Measurements from ENCODE around the gene ARID1B. TPM values are rescaled to one million over a fixed set of nuclear protein-coding genes. Genes with fewer than 3 reads are reported as not detected.

Gene ARID1B
- total RNA-seq, 2 donors from 2014 or later: 92.3 to 129 TPM

DNA sequence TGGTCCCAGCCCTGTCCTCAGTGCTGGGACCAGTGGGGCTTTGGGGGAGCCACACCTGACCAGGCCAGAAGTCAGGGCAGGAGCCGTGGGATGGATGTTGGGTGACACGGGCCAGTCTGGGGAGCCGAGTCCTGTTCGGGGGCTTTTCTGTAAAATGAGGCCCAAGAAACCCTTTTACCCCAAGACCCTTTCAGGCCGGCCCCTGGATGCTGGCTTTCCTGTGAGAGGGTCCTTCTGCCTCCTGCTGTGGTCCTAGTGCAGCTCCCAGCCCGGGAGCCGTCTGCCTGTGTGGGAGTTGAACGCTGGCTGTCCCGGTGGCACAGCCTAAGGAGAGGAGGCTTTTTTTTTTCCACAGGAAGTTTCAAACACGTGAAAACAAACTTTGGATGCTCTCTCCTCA is 422.9 kb downstream of the ARID1B start:
- H3K36me3 Mint-ChIP-seq: peaks cover 26% of the 10 kb centered on the region
- no peak overlapping the region for H3K4me3 Mint-ChIP-seq

DNA sequence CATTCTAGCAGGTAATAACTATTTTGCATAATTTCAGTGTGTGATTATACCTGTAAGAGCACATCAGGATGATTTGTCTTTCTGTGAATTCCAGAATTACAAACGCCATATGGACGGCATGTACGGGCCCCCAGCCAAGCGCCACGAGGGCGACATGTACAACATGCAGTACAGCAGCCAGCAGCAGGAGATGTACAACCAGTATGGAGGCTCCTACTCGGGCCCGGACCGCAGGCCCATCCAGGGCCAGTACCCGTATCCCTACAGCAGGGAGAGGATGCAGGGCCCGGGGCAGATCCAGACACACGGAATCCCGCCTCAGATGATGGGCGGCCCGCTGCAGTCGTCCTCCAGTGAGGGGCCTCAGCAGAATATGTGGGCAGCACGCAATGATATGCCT is 423.4 kb downstream of the ARID1B start:
- Mint-ChIP-seq H3K9me3 (no peaks in the 10 kb centered on the region), H3K4me1 (ENCODE audit: low read depth in 2 of 2) (no peaks in the 10 kb centered on the region), H3K4me3 (no peak overlapping the region), H3K27ac (no peak overlapping the region), H3K27me3 (no peaks in the 10 kb centered on the region), H3K36me3 (peaks cover 26% of the 10 kb centered on the region)
- DNase-seq (ENCODE audit: low spot score) (no peak), ATAC-seq (no peak)

More for the DNA sequence above, 422.9 kb downstream of the ARID1B start:
- no peaks in the 10 kb centered on the region for H3K27me3 Mint-ChIP-seq
- H3K27ac Mint-ChIP-seq: no peak overlapping the region
- no peaks in the 10 kb centered on the region for H3K9me3 Mint-ChIP-seq
- H3K4me1 Mint-ChIP-seq (ENCODE audit: low read depth in 2 of 2): no peaks in the 10 kb centered on the region
- ATAC-seq (no peak), DNase-seq (ENCODE audit: low spot score) (no peak)

DNA sequence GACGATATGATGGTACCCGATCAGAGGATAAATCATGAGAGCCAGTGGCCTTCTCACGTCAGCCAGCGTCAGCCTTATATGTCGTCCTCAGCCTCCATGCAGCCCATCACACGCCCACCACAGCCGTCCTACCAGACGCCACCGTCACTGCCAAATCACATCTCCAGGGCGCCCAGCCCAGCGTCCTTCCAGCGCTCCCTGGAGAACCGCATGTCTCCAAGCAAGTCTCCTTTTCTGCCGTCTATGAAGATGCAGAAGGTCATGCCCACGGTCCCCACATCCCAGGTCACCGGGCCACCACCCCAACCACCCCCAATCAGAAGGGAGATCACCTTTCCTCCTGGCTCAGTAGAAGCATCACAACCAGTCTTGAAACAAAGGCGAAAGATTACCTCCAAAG is 423.9 kb downstream of the ARID1B start:
- Mint-ChIP-seq H3K36me3 (peaks cover 29% of the 10 kb centered on the region), H3K27me3 (no peaks in the 10 kb centered on the region), H3K4me1 (ENCODE audit: low read depth in 2 of 2) (no peaks in the 10 kb centered on the region), H3K4me3 (no peak overlapping the region), H3K27ac (no peak overlapping the region), H3K9me3 (no peaks in the 10 kb centered on the region)
- ATAC-seq (no peak), DNase-seq (ENCODE audit: low spot score) (no peak)

DNA sequence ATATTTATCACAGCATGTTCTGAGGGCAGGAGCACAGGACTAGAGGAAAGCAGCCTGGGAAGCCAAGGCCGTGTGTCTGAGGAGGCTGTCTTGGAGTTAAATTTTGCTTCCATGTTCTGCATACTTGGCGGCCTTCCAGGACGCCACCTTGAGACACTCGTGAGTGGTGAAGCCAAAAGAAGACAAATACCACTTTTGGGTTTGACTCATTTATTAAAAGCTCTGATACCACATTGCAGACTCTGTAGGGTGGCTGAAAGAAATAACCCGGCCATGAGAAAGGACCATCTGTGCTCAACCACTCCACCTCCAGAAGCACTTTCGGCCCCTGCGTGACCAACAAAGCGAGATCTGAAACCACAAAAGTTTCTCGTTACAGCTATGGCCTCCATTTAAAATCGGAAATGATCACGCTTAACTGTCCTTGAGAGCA is 426.1 kb downstream of the ARID1B start:
- Mint-ChIP-seq H3K4me1 (ENCODE audit: low read depth in 2 of 2) (no peaks in the 10 kb centered on the region), H3K27ac (no peak overlapping the region), H3K4me3 (no peak overlapping the region), H3K27me3 (no peaks in the 10 kb centered on the region), H3K9me3 (no peaks in the 10 kb centered on the region), H3K36me3 (peaks cover 29% of the 10 kb centered on the region)
- ATAC-seq: no peak
- DNase-seq (ENCODE audit: low spot score): no peak

DNA sequence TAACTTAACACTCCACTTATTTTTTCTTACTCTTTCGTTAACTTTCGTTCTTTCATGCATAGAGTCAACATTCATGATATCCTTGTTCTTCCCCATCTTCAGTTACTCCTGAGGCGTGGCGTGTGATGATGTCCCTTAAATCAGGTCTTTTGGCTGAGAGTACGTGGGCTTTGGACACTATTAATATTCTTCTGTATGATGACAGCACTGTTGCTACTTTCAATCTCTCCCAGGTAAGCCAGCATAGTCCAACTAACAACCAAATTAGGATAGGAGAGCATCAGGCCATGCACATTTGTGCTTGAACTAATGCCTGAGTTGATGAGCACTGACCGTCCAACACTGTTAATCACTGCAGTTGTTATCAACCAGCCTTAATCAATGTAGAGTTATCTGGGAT is 426.6 kb downstream of the ARID1B start:
- H3K9me3 Mint-ChIP-seq: no peaks in the 10 kb centered on the region
- H3K27me3 Mint-ChIP-seq: no peaks in the 10 kb centered on the region
- no peaks in the 10 kb centered on the region for H3K4me1 Mint-ChIP-seq (ENCODE audit: low read depth in 2 of 2)
- H3K4me3 Mint-ChIP-seq: no peak overlapping the region
- no peak for DNase-seq (ENCODE audit: low spot score)
- no peak overlapping the region for H3K27ac Mint-ChIP-seq
- peaks cover 29% of the 10 kb centered on the region for H3K36me3 Mint-ChIP-seq
- ATAC-seq: no peak

DNA sequence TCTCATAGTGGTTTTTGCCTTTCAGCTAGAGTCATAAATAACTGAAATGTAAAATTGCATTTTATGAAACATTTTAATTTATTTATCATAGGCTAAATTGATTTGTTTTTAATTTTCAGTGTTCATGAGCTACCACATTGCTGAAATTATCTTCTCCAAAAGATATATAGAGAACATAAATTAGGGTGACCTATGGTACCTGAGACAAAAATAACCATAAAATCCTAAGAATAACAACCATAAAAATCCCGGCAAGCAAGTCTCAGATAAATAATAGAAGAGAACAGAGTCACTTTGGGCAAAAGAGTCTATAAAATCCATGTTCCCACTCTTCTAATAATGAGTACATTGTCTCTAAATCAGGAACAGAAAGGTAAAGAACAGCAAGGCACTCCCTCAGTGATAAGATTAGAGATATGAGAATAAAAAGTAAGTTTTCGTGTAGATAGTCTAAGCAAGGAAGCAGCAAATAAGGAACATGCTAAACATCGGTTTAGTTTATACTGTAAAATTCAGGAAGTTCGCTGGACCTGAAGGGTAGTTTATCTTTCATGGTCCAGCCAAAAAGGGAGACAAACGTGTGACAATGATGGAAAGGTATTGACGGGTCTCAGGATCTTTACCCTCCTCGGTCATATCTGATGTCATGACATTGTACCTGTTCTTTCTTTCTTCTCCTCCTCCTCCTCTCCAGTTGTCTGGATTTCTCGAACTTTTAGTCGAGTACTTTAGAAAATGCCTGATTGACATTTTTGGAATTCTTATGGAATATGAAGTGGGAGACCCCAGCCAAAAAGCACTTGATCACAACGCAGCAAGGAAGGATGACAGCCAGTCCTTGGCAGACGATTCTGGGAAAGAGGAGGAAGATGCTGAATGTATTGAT is 428.5 kb downstream of the ARID1B start:
- DNase-seq (ENCODE audit: low spot score): no peak
- ATAC-seq: no peak
- Mint-ChIP-seq H3K9me3 (no peaks in the 10 kb centered on the region), H3K4me1 (ENCODE audit: low read depth in 2 of 2) (no peaks in the 10 kb centered on the region), H3K4me3 (no peak overlapping the region), H3K27me3 (no peaks in the 10 kb centered on the region), H3K27ac (no peak overlapping the region), H3K36me3 (peaks cover 29% of the 10 kb centered on the region)

DNA sequence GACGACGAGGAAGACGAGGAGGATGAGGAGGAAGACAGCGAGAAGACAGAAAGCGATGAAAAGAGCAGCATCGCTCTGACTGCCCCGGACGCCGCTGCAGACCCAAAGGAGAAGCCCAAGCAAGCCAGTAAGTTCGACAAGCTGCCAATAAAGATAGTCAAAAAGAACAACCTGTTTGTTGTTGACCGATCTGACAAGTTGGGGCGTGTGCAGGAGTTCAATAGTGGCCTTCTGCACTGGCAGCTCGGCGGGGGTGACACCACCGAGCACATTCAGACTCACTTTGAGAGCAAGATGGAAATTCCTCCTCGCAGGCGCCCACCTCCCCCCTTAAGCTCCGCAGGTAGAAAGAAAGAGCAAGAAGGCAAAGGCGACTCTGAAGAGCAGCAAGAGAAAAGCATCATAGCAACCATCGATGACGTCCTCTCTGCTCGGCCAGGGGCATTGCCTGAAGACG is 429.2 kb downstream of the ARID1B start:
- no peak for ATAC-seq
- Mint-ChIP-seq H3K4me3 (no peak overlapping the region), H3K27me3 (no peaks in the 10 kb centered on the region), H3K36me3 (peaks cover 25% of the 10 kb centered on the region), H3K27ac (no peak overlapping the region), H3K4me1 (ENCODE audit: low read depth in 2 of 2) (no peaks in the 10 kb centered on the region), H3K9me3 (no peaks in the 10 kb centered on the region)
- no peak for DNase-seq (ENCODE audit: low spot score)

DNA sequence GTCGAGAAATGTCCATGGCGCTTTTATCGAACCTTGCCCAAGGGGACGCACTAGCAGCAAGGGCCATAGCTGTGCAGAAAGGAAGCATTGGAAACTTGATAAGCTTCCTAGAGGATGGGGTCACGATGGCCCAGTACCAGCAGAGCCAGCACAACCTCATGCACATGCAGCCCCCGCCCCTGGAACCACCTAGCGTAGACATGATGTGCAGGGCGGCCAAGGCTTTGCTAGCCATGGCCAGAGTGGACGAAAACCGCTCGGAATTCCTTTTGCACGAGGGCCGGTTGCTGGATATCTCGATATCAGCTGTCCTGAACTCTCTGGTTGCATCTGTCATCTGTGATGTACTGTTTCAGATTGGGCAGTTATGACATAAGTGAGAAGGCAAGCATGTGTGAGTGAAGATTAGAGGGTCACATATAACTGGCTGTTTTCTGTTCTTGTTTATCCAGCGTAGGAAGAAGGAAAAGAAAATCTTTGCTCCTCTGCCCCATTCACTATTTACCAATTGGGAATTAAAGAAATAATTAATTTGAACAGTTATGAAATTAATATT is 430.4 kb downstream of the ARID1B start:
- Mint-ChIP-seq H3K9me3 (no peaks in the 10 kb centered on the region), H3K4me3 (no peak overlapping the region), H3K27ac (no peak overlapping the region), H3K36me3 (peaks cover 18% of the 10 kb centered on the region), H3K27me3 (no peaks in the 10 kb centered on the region), H3K4me1 (ENCODE audit: low read depth in 2 of 2) (no peaks in the 10 kb centered on the region)
- ATAC-seq (no peak), DNase-seq (ENCODE audit: low spot score) (no peak)

DNA sequence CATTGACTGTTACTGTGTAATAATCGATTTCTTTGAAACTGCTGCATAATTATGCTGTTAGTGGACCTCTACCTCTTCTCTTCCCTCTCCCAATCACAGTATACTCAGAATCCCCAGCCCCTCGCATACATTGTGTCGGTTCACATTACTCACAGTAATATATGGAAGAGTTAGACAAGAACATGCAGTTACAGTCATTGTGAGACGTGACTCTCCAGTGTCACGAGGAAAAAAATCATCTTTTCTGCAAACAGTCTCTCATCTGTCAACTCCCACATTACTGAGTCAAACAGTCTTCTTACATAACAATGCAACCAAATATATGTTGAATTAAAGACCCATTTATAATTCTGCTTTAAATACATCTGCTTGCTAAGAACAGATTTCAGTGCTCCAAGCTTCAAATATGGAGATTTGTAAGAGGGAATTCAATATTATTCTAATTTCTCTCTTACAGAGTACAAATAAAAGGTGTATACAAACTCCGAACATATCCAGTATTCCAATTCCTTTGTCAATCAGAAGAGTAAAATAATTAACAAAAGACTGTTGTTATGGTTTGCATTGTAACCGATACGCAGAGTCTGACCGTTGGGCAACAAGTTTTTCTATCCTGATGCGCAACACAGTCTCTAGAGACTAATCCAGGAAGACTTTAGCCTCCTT is 432.8 kb downstream of the ARID1B start:
- Mint-ChIP-seq H3K36me3 (peaks cover 10% of the 10 kb centered on the region), H3K9me3 (no peaks in the 10 kb centered on the region), H3K4me1 (ENCODE audit: low read depth in 2 of 2) (no peaks in the 10 kb centered on the region), H3K27ac (no peak overlapping the region), H3K27me3 (no peaks in the 10 kb centered on the region), H3K4me3 (no peak overlapping the region)
- ATAC-seq: no peak
- no peak for DNase-seq (ENCODE audit: low spot score)

DNA sequence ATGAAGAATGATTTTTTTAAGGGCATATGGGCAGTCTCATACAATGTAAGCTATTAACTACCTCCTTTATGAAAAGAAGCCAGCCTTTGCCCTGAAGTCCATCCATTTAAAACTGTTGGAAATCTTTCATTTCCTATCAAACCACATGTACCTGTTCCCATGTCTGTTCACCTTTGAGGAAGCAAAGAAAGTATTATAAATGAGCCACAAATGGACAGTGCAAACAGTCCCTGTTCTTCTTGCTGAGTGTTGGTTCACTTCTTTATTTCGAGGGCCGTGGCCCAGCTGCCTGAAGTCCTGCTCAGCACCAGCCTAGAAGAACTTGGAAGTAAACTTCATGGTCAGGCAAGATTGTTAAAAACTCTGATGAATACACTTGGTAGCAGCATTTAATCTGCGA is 433.8 kb downstream of the ARID1B start:
- Mint-ChIP-seq H3K27me3 (no peaks in the 10 kb centered on the region), H3K27ac (no peak overlapping the region), H3K4me3 (no peak overlapping the region), H3K4me1 (ENCODE audit: low read depth in 2 of 2) (no peaks in the 10 kb centered on the region), H3K36me3 (peaks cover 8% of the 10 kb centered on the region), H3K9me3 (no peaks in the 10 kb centered on the region)
- no peak for ATAC-seq
- no peak for DNase-seq (ENCODE audit: low spot score)

DNA sequence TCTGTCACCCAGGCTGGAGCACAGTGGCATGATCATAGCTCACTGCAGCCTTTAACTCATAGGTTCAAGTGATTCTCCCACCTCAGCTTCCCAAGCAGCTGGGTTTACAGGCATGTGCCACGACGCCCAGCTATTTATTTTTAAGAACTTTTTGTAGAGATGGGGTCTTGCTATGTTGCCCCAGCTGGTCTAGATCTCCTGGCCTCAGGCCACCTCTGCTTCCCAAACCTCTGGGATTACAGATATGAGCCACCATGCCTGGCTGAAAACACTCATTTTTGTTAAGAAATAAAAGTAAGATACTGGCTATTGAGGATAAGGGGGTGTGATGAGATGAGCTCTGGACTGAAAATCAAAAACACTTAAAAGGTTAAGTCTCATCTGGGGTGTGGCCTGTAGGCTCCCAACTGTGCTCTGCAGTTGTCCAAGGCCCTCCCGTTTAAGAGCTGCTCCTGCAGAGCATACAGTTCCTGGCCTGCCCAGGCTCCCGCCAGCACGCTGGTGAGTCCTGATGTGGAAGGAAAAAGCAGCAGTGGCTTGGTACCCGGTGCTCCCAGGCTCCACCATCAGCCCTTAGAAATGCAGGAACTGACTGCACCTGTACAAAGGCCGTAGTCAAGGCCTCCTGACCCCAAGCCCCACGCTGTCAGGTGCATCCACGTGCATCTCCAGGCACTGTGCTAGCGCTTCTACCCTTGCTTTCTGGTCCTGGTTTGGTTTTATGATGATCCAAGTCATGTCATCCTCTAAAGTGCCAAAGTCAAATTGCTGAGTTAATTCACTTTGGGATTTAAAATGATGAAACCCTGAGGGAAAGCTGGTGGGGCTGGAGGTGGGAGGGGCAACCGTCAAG is 434.7 kb downstream of the ARID1B start:
- DNase-seq (ENCODE audit: low spot score) (no peak), ATAC-seq (no peak)
- H3K9me3 Mint-ChIP-seq: no peaks in the 10 kb centered on the region
- no peaks in the 10 kb centered on the region for H3K27me3 Mint-ChIP-seq
- no peaks in the 10 kb centered on the region for H3K36me3 Mint-ChIP-seq
- H3K27ac Mint-ChIP-seq: no peak overlapping the region
- peaks cover 0 to 2% of the 10 kb centered on the region in 2 donors for H3K4me1 Mint-ChIP-seq (ENCODE audit: low read depth in 2 of 2)
- H3K4me3 Mint-ChIP-seq: no peak overlapping the region

DNA sequence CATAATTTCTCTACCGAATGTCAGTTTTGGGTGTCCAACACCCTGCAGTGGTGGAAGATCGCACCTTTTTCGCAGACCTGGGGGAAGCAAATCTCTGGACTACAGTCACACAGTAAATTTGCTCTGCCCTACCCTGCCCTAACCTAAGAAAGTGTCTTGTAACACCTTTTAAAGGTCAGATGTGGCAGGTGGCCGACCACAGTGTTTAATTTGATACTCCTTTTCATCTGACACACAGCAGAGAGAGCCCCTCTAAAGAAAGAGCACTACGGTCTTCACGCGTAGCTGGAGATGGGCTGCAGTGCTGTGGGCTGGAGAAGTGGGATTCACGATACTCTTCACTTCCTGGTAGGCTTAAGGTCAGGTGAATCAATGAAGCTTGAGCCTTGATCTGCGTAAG is 436.2 kb downstream of the ARID1B start:
- no peak overlapping the region for H3K27ac Mint-ChIP-seq
- H3K4me3 Mint-ChIP-seq: no peak overlapping the region
- peak; percentile 16 for DNase-seq (ENCODE audit: low spot score)
- no peaks in the 10 kb centered on the region for H3K36me3 Mint-ChIP-seq
- H3K27me3 Mint-ChIP-seq: no peaks in the 10 kb centered on the region
- no peaks in the 10 kb centered on the region for H3K9me3 Mint-ChIP-seq
- ATAC-seq: no peak
- peaks cover 0 to 2% of the 10 kb centered on the region in 2 donors for H3K4me1 Mint-ChIP-seq (ENCODE audit: low read depth in 2 of 2)

DNA sequence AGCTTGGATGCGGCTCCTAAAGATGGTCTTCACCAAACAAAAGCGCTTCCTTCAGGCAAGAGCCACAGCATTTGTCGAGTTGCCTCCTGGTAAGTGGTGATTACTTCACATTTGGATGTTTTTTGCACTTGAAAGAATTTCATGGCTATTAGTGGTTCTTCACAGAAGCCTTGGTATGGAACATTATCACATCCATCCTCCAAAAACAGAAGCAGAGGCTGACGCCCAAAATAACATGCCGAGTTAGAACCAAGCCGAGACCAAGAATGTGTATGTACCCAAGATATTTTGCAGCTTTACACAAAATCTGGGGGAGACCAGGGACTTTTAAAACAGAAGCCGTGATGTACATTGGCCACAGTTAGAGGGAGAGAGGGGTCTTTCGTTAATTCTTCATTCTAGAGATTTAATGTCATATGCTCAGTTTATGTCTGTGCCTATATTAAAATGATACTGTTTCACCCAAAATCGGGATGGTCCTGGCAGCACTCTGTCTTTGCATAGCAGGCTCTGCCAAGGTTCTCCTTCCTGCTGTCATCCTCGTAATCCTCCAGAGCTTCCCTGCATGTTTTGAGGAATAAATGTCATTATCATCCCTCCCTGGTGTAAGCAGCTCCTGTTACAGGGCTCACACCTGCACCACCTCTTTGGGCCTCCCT is 436.9 kb downstream of the ARID1B start:
- no peak for ATAC-seq
- H3K4me3 Mint-ChIP-seq: no peak overlapping the region
- H3K27ac Mint-ChIP-seq: no peak overlapping the region
- DNase-seq (ENCODE audit: low spot score): no peak
- no peaks in the 10 kb centered on the region for H3K36me3 Mint-ChIP-seq
- H3K27me3 Mint-ChIP-seq: no peaks in the 10 kb centered on the region
- H3K9me3 Mint-ChIP-seq: no peaks in the 10 kb centered on the region
- H3K4me1 Mint-ChIP-seq (ENCODE audit: low read depth in 2 of 2): peaks cover 0 to 2% of the 10 kb centered on the region in 2 donors

Measured in natural killer cell treated with Interleukin-12 subunit alpha and Interleukin-12 subunit beta and Interleukin-15 and Interleukin-18, amount 100 ng/mL, for 72 hours (primary cell).